SU-DHL-6 (cell line): Measurements from ENCODE around the gene RNF150.

Experiments used
- EZH2phosphoT487 ChIP-seq: fragments of 200-600 bp; sonication (generic), shearing (Covaris generic); conservative IDR thresholded peaks from 2 replicates; pipeline ENCODE4 v1.6.1; 2018; ENCODE audit warnings: mild to moderate bottlenecking, antibody characterized with exemption, low read length, moderate library complexity, mixed read lengths
- TF ChIP-seq, protein P1 (sequence below): fragments of 200-600 bp; sonication (generic); IDR thresholded peaks from one replicate; pipeline ENCODE4 v1.5.1; 2017; ENCODE audit warnings: antibody characterized with exemption, mild to moderate bottlenecking, low read length, moderate library complexity; ENCODE audit not compliant: insufficient read depth, poor library complexity, severe bottlenecking

DNA sequence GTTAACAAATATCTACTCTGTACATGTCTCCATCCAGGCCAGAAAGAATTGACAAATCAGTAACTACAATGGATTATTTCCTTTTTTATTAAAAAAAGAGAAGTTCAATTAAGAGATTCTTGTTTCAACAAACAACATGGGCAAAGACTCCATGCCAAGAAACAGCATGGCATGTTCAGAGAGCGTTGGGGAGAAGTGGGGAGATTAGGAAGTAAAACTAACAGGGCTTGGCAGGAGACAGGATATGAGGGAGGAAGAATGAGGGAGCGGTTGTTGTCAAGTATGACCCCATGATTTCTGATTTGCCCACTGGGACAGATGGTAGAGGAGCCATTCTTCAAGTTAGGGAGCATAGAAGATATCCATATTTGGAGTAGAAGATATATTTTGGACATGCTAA, 128.4 kb downstream of the RNF150 start:
- TF ChIP-seq, protein P1, sequence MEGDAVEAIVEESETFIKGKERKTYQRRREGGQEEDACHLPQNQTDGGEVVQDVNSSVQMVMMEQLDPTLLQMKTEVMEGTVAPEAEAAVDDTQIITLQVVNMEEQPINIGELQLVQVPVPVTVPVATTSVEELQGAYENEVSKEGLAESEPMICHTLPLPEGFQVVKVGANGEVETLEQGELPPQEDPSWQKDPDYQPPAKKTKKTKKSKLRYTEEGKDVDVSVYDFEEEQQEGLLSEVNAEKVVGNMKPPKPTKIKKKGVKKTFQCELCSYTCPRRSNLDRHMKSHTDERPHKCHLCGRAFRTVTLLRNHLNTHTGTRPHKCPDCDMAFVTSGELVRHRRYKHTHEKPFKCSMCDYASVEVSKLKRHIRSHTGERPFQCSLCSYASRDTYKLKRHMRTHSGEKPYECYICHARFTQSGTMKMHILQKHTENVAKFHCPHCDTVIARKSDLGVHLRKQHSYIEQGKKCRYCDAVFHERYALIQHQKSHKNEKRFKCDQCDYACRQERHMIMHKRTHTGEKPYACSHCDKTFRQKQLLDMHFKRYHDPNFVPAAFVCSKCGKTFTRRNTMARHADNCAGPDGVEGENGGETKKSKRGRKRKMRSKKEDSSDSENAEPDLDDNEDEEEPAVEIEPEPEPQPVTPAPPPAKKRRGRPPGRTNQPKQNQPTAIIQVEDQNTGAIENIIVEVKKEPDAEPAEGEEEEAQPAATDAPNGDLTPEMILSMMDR, result no peak
- TF ChIP-seq EZH2phosphoT487, result no peak
